Left renal pelvis (tissue), 4 donors: ENCODE measurements around the gene RASGEF1C. TPM values are rescaled to one million over a fixed set of nuclear protein-coding genes. Genes with fewer than 3 reads are reported as not detected.

Experiments used
- DNase-seq, 4 donors: peaks; one replicate each; pipeline ENCODE4 v3.0.0-alpha.2; 2013; ENCODE audit warnings: low read depth in 4 of 4, low spot score in 3 of 4
- polyA plus RNA-seq, 4 donors: library from polyadenylated mRNA; unstranded; fragments of 120-200 nt; gene quantifications; one replicate each; pipeline ENCODE4 v1.2.1, GENCODE V29; 2013; ENCODE audit not compliant: insufficient read length in 4 of 4

The RASGEF1C gene
- polyA plus RNA-seq, 4 donors, result 0.56 to 1.3 (median 0.64) TPM

- no peak for DNase-seq
These were observed 102.0 kb downstream of the RASGEF1C start for GRCh38 chr5:180107005-180107404.

DNA sequence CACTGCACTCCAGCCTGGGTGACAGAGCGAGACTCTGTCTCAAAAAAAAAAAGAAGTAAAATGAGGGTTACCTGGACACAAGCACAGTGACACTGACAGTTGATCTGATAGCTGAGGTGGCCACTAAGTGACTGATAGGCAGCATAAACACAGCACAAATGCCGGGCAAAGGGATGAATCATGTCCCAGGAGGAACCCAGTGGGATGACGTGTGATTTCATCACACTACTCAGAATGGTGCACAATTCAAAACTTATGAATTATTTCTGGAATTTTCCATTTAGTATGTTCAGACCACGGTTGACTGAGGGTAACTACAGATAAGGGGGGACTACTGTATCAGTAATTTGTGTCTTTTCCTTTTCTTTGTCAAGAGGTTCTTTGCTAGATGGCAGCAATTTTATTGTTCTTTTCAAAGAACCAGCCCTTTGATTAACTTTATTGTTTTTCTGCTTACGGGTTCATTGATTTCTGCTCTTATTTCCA is 103.1 kb downstream of the RASGEF1C start:
- no peak for DNase-seq

DNA sequence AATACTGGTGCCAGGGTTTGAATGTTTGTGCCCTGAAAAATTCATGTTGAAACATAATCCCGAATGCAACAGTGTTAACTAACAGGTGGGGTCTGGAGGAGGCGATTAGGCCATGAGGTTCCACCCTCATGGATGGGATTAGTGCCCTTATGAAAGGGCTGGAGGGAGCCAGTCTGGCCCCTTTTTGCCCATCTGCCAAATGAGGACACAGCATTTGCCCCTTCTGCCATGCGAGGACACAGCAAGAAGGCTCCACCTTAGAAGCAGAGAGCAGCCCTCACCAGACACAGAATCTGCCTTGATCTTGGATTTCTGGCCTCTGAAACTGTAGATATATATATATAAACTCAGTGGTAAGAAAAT is 104.9 kb downstream of the RASGEF1C start:
- DNase-seq, result no peak

GRCh38 chr5:180103487-180104167 is 105.4 kb downstream of the RASGEF1C start:
- DNase-seq, result no peak

DNA sequence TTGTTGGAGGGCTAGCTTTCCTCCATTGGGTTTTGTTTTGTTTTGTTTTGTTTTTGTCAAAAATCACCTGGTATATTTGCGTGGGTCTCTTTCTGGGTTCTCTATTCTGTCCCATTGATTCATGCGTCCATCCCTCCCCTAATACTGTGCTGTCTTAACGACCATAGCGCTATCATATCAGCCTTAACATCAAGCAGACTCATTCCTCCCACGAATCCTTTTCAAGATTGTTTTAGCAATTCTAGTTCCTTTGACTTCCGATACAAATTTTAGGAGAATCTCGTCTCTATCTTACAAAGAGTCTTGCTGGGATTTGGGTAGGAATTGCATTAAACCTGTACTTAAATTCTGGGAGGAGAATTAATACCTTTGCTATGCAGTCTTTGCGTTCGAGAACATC is 106.4 kb downstream of the RASGEF1C start:
- DNase-seq, result no peak

- no peak for DNase-seq
These were observed 107.4 kb downstream of the RASGEF1C start for GRCh38 chr5:180101451-180102105.

- DNase-seq, result no peak
These were observed 108.2 kb downstream of the RASGEF1C start for GRCh38 chr5:180100621-180101450.

DNA sequence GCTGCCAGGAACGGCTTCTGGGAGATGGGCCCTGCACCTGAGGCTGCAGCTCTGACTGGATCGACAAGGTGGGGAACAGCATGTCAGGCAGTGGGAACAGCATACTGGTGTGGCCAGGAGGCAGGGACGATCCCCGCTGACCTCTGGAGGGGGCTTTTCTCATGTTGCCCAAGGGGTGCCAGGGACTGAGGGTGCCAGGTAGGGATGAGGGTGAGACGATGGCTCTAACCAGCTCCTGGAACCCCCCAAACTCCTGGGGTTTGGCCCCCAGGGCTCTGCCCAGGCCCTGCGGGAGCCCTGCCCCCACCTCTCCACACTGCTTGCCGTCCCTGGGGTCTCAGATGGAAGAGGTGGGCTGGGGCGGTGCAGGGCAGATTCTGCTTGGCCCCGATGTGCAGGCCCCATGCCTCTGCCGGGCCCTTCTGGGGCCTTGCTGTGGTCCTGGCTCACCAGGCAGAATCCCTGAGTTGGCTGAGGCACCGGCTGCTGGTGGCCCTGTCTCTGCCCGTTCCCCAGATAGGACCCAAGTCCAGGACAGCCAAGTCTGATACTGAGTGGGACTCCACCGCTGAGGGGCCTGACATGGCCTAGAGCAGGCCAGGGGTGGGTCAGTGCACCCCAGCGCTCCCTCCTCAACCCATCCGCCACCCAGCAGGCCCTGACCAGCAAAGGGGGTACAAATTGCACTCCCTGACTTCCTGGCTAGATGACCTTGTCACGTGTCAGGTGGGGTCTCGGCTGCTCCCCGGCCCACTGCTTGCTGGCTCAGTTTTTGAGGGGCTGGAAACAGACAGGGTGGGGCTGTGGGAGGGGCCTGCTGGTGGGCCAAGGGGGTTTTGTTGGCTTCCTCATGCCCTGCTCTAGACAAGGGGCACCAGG is 109.0 kb downstream of the RASGEF1C start:
- no peak for DNase-seq

GRCh38 chr5:180098991-180099732 is 109.8 kb downstream of the RASGEF1C start:
- DNase-seq, result no peak

GRCh38 chr5:180098526-180098925 is 110.5 kb downstream of the RASGEF1C start:
- no peak for DNase-seq

- DNase-seq, result no peak
These were observed 111.1 kb downstream of the RASGEF1C start for GRCh38 chr5:180097926-180098325.

GRCh38 chr5:180097163-180097894 is 111.7 kb downstream of the RASGEF1C start:
- DNase-seq, result no peak

DNA sequence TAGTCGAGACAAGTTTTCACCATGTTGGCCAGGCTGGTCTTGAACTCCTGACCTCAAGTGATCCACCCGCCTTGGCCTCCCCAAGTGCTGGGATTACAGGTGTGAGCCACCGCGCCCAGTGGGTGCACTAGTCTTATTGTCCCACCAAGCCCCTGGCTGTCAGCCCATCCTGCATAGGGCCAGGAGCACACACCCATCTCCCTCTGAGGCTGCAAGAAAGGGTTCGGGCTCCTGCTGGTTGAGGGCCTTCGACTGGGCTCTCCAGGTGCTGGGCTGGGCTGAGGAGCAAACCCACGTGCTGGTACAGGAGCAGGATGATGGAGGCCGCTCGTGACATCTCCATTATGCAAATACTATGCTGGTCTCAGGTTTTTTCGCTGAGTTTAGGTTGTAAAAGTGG is 112.4 kb downstream of the RASGEF1C start:
- DNase-seq, result no peak

- DNase-seq, result no peak
These were observed 113.5 kb downstream of the RASGEF1C start for GRCh38 chr5:180095545-180095944.

GRCh38 chr5:180093651-180094382 is 115.2 kb downstream of the RASGEF1C start:
- DNase-seq, result no peak

DNA sequence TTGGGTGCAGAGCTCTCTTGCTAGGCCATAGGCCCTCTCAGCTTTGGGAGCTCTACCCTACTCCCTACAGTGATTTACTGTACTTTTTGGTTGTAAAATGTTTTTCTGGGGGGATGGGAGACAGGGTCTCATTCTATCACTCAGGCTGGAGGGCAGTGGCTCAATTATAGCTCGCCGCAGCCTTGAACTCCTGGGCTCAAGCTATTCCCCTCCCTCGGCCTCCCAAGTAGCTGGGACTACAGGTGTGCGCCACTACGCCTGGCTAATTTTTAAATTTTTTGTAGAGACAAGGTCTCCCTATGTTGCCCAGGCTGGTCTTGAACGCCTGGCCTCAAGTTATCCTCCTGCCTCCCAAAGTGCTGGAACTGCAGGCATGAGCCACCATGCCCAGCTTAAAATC is 115.8 kb downstream of the RASGEF1C start:
- DNase-seq, result no peak

DNA sequence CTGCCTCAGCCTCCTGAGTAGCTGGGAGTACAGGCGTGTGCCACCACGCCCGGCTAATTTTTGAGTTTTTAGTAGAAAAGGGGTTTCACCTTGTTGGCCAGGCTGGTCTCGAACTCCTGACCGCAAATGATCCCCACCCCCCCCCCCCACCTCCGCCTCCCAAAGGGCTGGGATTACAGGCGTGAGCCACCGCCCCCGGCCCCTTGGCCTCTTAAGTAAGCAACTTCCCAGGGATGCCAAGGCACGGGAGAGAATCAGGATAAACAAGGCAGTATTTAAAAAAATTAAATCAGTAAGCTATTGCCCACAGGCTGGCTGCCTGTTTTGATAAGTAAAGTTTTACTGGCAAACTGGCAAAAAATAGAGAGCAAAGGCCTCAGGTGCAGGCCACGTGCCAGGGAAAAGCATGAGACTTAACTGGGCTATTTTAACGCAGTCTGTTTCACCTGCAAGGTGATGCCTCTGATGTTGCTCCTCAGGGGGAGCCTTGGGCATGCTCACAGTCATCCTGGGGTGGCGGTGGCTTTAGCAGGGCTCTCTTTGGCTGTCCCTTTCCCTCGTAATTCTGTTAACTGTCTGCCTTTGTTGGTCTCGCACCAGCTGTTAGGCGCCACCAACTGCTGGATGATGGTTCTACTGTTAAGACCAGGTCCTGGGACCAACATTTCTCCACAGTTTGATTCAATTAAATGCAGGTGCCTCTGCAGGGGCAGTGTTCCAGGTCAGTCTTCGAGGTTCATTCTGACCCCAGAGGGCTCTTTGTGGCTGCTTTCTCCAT is 118.1 kb downstream of the RASGEF1C start:
- DNase-seq, result peak in 2 of 4 donors; percentile 16 to 30
